Neural progenitor cell (in vitro differentiated cells): ENCODE measurements around the gene EEF1G.

Experiments used
- CTCF ChIP-seq: fragments of 200-600 bp; sonication (generic); IDR thresholded peaks from 2 replicates; pipeline ENCODE4 v1.5.1; 2017; ENCODE audit warnings: antibody characterized with exemption, mild to moderate bottlenecking
- EZH2 ChIP-seq: fragments of 200-600 bp; sonication (generic); IDR thresholded peaks from 2 replicates; pipeline ENCODE4 v1.6.1; 2017; ENCODE audit warnings: antibody characterized with exemption, mild to moderate bottlenecking, moderate library complexity

- TF ChIP-seq CTCF: peak; percentile 15
- TF ChIP-seq EZH2: no peak
Observed at GRCh38 chr11:62621567-62622470, 48.1 kb upstream of the EEF1G start, which contains the start of gene B3GAT3.
